ENCODE data around the gene SH3BP5.

Gene SH3BP5

GRCh38 chr3:15324379-15324808, 8.0 kb downstream of the SH3BP5 start:
- peak in 1 of 2 experiments; percentile 46 for DNase-seq

GRCh38 chr3:15323063-15323462, 9.3 kb downstream of the SH3BP5 start:
- no peak for DNase-seq

DNA sequence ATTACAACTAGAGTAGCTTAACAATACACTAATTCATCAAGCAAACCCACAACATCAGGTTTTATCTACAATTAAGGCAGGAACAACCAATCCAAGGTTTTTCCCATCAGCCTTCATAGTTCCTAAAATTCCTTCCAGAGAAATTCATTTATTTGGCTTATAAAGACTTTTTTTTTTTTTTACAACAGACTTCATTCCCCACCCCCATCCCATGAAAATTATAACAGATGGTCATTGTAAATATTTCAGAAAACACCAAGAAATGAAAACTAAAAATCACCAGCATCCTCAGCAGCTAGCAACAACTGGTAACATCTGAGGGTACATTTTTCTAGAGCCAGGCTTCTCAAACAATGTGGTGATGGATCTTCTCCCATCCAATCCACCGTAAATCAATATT, 11.0 kb downstream of the SH3BP5 start:
- no peak for DNase-seq

GRCh38 chr3:15319575-15319974, 12.8 kb downstream of the SH3BP5 start:
- DNase-seq: no peak

GRCh38 chr3:15319136-15319535, 13.2 kb downstream of the SH3BP5 start:
- DNase-seq: no peak

GRCh38 chr3:15318661-15319060, 13.7 kb downstream of the SH3BP5 start:
- DNase-seq: no peak

GRCh38 chr3:15316998-15317435, 15.4 kb downstream of the SH3BP5 start:
- DNase-seq: no peak

GRCh38 chr3:15315003-15315402, 17.4 kb downstream of the SH3BP5 start:
- no peak for DNase-seq

DNA sequence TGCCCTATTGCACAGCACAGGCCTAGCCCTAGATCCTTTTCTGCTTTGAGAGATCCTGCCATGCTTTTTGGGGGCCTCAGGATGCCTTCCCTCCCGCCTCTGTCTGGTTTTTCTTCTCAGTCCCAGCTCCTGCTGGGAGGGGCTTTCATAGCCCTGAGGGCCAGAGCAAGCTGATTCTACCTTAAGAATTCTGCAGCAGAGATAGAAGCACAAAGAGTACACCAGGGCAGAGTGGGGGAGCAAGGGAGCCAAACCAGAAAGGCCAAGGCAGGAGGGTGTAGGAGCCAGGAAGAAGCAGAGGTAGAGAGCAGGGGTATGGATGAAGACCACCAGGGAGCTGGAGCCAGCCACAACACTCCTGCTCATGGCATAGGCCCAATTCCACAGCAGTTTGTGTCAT, 18.1 kb downstream of the SH3BP5 start:
- no peak for DNase-seq

- DNase-seq: no peak
These were observed 18.9 kb downstream of the SH3BP5 start for GRCh38 chr3:15313461-15313860.

- no peak for DNase-seq
These were observed 19.8 kb downstream of the SH3BP5 start for GRCh38 chr3:15312550-15312949.

- no peak for DNase-seq
These were observed 21.7 kb downstream of the SH3BP5 start for GRCh38 chr3:15310491-15311370.

DNA sequence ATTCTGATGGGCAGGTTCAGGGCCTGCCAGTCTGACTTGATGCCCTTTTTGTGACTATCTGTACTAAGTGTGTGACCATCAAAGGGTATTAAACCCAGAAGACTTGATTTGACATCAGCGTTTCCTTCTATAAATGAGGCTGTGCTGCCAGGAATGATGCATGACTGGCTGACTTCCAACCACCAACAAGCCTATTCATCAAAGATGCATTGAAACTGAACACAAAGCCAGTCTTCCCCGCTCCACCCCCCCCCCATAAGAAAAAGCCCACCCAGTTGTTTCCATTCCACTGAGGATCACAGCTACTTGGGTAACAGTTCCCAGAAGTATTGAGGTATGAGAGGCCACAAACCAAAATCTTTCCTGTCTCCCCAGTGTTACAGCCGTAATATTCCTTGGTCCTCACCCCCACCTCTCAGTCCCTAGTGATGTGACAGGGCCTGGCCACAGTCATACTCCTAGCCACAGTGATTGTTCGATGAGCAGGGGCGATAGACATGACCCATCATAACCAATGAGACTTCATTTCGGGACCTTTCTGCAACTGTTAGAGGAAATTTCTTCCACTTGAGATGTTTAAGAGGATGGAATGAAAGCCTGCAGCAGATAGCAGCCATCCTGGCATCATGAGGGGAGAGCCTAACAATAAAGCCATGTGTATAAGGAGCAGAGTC, 22.6 kb downstream of the SH3BP5 start:
- DNase-seq: no peak

DNA sequence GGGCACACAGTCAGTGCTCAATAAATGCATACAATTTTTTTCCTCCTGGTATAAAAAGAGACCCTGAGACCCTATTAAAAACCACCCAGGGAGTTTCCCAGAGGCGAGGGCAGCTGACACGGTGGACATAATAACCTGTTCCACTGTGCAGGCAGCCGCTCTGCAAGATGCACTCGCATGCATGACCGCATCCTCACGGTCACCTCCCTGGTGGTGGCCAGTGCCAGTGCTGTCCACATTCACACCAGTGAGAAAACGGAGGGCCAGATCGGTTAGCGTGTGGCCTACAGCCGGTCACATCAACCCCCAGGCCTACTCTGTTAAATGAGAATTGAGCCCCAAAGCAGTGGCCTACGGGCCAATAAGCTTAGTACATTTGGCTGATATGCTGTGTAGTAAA, 24.8 kb downstream of the SH3BP5 start:
- DNase-seq: peak in 1 of 2 experiments; percentile 22

- DNase-seq: no peak
These were observed 25.4 kb downstream of the SH3BP5 start for GRCh38 chr3:15306979-15307359.

- DNase-seq: no peak
These were observed 27.0 kb downstream of the SH3BP5 start for GRCh38 chr3:15305359-15305844.

- no peak for DNase-seq
These were observed 28.7 kb downstream of the SH3BP5 start for GRCh38 chr3:15303728-15304127.

- DNase-seq: no peak
These were observed 29.2 kb downstream of the SH3BP5 start for GRCh38 chr3:15303216-15303615.

DNA sequence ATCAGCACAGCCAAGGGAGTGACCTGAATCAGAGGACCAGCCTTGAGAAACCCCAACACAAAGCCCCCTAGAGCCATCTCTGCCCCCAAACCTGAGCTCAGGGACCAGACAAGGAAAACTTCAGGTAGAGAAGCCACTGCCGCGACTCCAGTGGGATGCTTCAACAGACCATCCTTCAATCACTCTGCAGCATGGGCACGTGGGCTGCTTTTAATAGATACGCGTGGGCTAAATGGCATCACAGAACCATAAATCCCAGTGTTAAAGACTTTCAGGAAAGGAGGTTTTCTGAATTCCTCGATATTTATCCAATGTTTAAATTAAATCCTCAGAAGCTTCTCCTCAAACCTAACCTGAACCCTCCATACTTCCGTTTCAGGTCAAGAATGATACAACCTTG, 30.6 kb downstream of the SH3BP5 start:
- no peak for DNase-seq

DNA sequence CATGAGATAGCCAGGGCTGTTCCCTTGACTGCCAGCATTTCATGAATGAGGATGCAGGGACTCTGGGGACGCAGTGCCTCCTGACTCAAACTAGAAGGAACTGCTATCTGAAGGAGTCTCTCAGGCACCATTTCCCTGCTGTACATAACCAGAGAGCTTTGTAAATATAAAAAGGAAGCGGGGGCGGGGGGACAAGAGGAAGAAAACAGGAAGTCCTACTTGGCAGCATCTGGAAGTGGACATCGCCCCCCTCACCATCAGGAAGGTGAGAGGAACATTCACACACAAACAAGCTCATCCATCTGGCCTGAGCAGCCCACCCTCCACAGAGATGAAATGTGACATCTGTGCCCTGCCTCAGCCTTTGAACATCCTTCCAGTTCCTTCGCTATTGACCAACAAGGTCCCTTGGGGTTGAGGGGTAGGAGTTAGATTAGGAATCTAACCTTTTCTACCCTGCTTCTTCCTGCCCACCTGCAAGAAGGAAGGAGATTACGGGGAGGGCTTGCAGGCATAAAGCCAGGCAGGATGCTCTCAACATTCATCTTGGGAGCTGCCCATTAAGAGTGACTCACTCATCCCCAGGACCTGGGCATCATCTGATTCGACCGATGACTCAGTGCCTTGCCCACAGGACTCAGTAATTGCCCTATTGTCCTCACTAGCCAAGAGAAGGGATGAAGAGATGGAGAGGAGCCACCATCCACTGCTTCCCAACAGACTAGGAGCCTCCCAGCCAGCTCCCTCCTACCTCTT, 31.9 kb downstream of the SH3BP5 start:
- no peak for DNase-seq

- peak; percentile 76 to 92 for DNase-seq
These were observed 33.4 kb downstream of the SH3BP5 start for GRCh38 chr3:15299036-15299435.

DNA sequence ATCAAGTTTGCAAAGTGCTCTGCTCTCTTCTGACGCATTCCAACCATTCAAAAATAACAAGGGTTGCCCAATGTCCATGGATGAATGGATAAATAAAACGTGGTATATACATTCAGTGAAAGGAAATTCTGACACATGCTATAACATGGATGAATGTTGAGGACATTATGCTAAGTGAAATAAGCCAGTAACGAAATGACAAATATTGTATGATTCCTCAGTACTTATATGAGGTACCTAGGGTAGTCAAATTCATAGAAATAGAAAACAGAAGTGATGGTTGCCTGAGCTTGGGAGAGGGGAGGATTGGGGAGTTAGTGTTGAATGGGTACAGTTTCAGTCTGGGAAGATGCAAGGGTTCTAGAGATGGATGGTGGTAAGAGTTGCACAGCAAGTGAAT, 33.9 kb downstream of the SH3BP5 start:
- DNase-seq: no peak

GRCh38 chr3:15297608-15298350, 34.6 kb downstream of the SH3BP5 start:
- DNase-seq: no peak
